Thyroid gland (tissue), 4 donors: ENCODE data around the gene SH2D3C. TPM values are rescaled to one million over a fixed set of nuclear protein-coding genes. Genes with fewer than 3 reads are reported as not detected.

ENCODE experiments used
- DNase-seq, 2 donors: peaks; one replicate each; pipeline ENCODE4 v3.0.0-alpha.2; 2019
- H3K27ac ChIP-seq, 3 donors: fragments of 200-600 bp; sonication (generic); 1 replicate in 2 of 3; 2 replicates in 1 of 3; pipeline ENCODE4 v1.5.1; 2016 to 2019; ENCODE audit warnings: mild to moderate bottlenecking in 1 of 3, moderate library complexity in 1 of 3
- H3K27me3 ChIP-seq: fragments of 200-600 bp; sonication (generic); one replicate; pipeline ENCODE4 v1.5.1; 2019
- H3K36me3 ChIP-seq, 2 donors: fragments of 200-600 bp; sonication (generic); one replicate each; pipeline ENCODE4 v1.5.1; 2016 to 2019
- H3K4me1 ChIP-seq, 2 donors: fragments of 200-600 bp; sonication (generic); one replicate each; pipeline ENCODE4 v1.5.1; 2017 to 2019
- H3K4me3 ChIP-seq, 3 donors: fragments of 200-600 bp; sonication (generic); replicated peaks in 1 of 3; 1 replicate in 2 of 3; 2 replicates in 1 of 3; pipeline ENCODE4 v1.5.1; 2016; ENCODE audit warnings: mild to moderate bottlenecking in 1 of 3
- H3K9me3 ChIP-seq: fragments of 200-600 bp; sonication (generic); one replicate; pipeline ENCODE4 v1.5.1; 2017
- CTCF ChIP-seq, 6 experiments: fragments of 200-600 bp in 3 of 6; fragments of 450-650 bp in 3 of 6; sonication (generic) in 3 of 6; IDR thresholded peaks; one replicate each; pipeline ENCODE4 v1.5.1; 2016 to 2019; ENCODE audit warnings: antibody characterized with exemption in 6 of 6, mild to moderate bottlenecking in 2 of 6, inconsistent platforms in 1 of 6, moderate library complexity in 1 of 6
- POLR2A ChIP-seq, 2 donors: fragments of 450-650 bp; IDR thresholded peaks; one replicate each; pipeline ENCODE4 v1.6.1; 2017; ENCODE audit warnings: antibody characterized with exemption in 2 of 2, mild to moderate bottlenecking in 2 of 2, moderate library complexity in 1 of 2
- WGBS, 2 donors: methylation state at CpG; one replicate each; pipeline ENCODE4 v1.1.5; 2017; 5-methylcytosine and 5-hydroxymethylcytosine counted together
- intact Hi-C: fragments of 100-400 bp; cut with DNase I; formaldehyde crosslinking; loops from one replicate; pipeline ENCODE4 v1.15.1; 2023
- total RNA-seq, 4 donors: library from RNA; depleted of rRNA; stranded (reverse); fragments of >200 nt; gene quantifications; one replicate each; pipeline ENCODE4 v1.2.3, GENCODE V29; 2016

Gene SH2D3C
- total RNA-seq, 4 donors from 2014 or later: 10.0 to 24.9 (median 18.2) TPM

GRCh38 chr9:127814619-127815511 is 36.4 kb upstream of the SH2D3C start:
- 92 to 95% methylated on average over 8 to 10 of the region's 11 CpGs for WGBS, 2 donors
- Histone ChIP-seq H3K9me3 (no peaks in the 10 kb centered on the region), H3K4me3 (no peak overlapping the region), H3K4me1 (no peaks in the 10 kb centered on the region), H3K27ac (no peak overlapping the region), H3K36me3 (peaks cover 54 to 59% of the 10 kb centered on the region in 2 donors), H3K27me3 (no peaks in the 10 kb centered on the region)
- intact Hi-C loops: no loop called here
- TF ChIP-seq CTCF (IDR thresholded peaks at IDR 0.05): no peak
- no peak for TF ChIP-seq POLR2A (IDR thresholded peaks at IDR 0.05)
- no peak for DNase-seq

- Histone ChIP-seq H3K27ac (peak overlapping the region in 1 of 3 donors; percentile 12), H3K9me3 (no peaks in the 10 kb centered on the region), H3K4me1 (no peaks in the 10 kb centered on the region), H3K27me3 (no peaks in the 10 kb centered on the region), H3K36me3 (peaks cover 44 to 50% of the 10 kb centered on the region in 2 donors), H3K4me3 (no peak overlapping the region)
- intact Hi-C loops: no loop called here
- WGBS, 2 donors: 69 to 84% methylated on average over 6 to 9 of the region's 9 CpGs
- TF ChIP-seq POLR2A (IDR thresholded peaks at IDR 0.05) (no peak), CTCF (IDR thresholded peaks at IDR 0.05) (no peak)
- no peak for DNase-seq
Measured at GRCh38 chr9:127813686-127814226, 35.3 kb upstream of the SH2D3C start.

GRCh38 chr9:127812936-127813675 is 34.6 kb upstream of the SH2D3C start:
- Histone ChIP-seq H3K9me3 (no peaks in the 10 kb centered on the region), H3K36me3 (peaks cover 47 to 50% of the 10 kb centered on the region in 2 donors), H3K27ac (peak overlapping the region in 1 of 3 donors; percentile 12), H3K4me3 (no peak overlapping the region), H3K27me3 (no peaks in the 10 kb centered on the region), H3K4me1 (no peaks in the 10 kb centered on the region)
- intact Hi-C loops: no loop called here
- 90 to 93% methylated on average over 13 to 18 of the region's 19 CpGs for WGBS, 2 donors
- no peak for DNase-seq
- TF ChIP-seq CTCF (IDR thresholded peaks at IDR 0.05) (no peak), POLR2A (IDR thresholded peaks at IDR 0.05) (no peak)

- no peak for TF ChIP-seq POLR2A (IDR thresholded peaks at IDR 0.05)
- no peak for TF ChIP-seq CTCF (IDR thresholded peaks at IDR 0.05)
- Histone ChIP-seq H3K4me1 (no peaks in the 10 kb centered on the region), H3K4me3 (no peak overlapping the region), H3K27ac (no peak overlapping the region), H3K36me3 (peaks cover 51 to 54% of the 10 kb centered on the region in 2 donors), H3K27me3 (no peaks in the 10 kb centered on the region), H3K9me3 (no peaks in the 10 kb centered on the region)
- DNase-seq: no peak
- 94 to 95% methylated on average over 6 of the region's 6 CpGs for WGBS, 2 donors
- intact Hi-C loops: no loop called here
Measured at GRCh38 chr9:127812011-127812410, 33.5 kb upstream of the SH2D3C start.
